GM12878 (cell line): Measurements from ENCODE around the gene ASB15. TPM values are rescaled to one million over a fixed set of nuclear protein-coding genes. Genes with fewer than 3 reads are reported as not detected.

Source experiments
- CBX5 ChIP-seq: sonication (generic); IDR thresholded peaks from 2 replicates; pipeline ENCODE4 v1.6.1; 2016; ENCODE audit warnings: low read depth, moderate library complexity, mild to moderate bottlenecking, inconsistent platforms
- CEBPZ ChIP-seq: fragments of 150-350 bp; IDR thresholded peaks from 2 replicates; pipeline ENCODE4 v1.6.1; 2016; ENCODE audit warnings: low read depth, low read length
- CHD2 ChIP-seq: IDR thresholded peaks from 2 replicates; pipeline ENCODE4 v1.6.1; 2011; ENCODE audit warnings: low read depth, low read length, improper control_type of control experiment, borderline replicate concordance
- CREM ChIP-seq: IDR thresholded peaks from 2 replicates; pipeline ENCODE4 v1.6.1; 2014; ENCODE audit warnings: antibody characterized with exemption, low read depth
- ETV6 ChIP-seq, 2 experiments: fragments of 450-650 bp in 1 of 2; IDR thresholded peaks in 1 of 2; conservative IDR thresholded peaks in 1 of 2; 2 replicates each; pipeline ENCODE4 v1.6.1; 2014; ENCODE audit warnings: antibody characterized with exemption in 1 of 2, borderline replicate concordance in 1 of 2, low read depth in 1 of 2, mild to moderate bottlenecking in 1 of 2, moderate library complexity in 1 of 2
- HDAC2 ChIP-seq: fragments of 200-600 bp; sonication (generic); IDR thresholded peaks from 2 replicates; pipeline ENCODE4 v1.6.1; 2017
- IRF3 ChIP-seq: fragments of 450-650 bp; IDR thresholded peaks from 2 replicates; pipeline ENCODE4 v1.6.1; 2014; ENCODE audit warnings: mild to moderate bottlenecking
- MTA2 ChIP-seq: fragments of 450-650 bp; IDR thresholded peaks from 2 replicates; pipeline ENCODE4 v1.6.1; 2016; ENCODE audit warnings: low read depth, mild to moderate bottlenecking, moderate library complexity
- PKNOX1 ChIP-seq: fragments of 450-650 bp; IDR thresholded peaks from 2 replicates; pipeline ENCODE4 v1.6.1; 2016; ENCODE audit warnings: mild to moderate bottlenecking
- PML ChIP-seq: IDR thresholded peaks from 2 replicates; pipeline ENCODE4 v1.6.1; 2012; ENCODE audit warnings: low read length, inconsistent platforms
- POLR2AphosphoS2 ChIP-seq: IDR thresholded peaks from 2 replicates; pipeline ENCODE4 v1.6.1; 2011; ENCODE audit warnings: low read depth, mild to moderate bottlenecking, low read length, improper control_type of control experiment, moderate library complexity
- RAD51 ChIP-seq: fragments of 450-650 bp; IDR thresholded peaks from 2 replicates; pipeline ENCODE4 v1.6.1; 2016; ENCODE audit warnings: moderate library complexity, mild to moderate bottlenecking, inconsistent platforms
- RCOR1 ChIP-seq: conservative IDR thresholded peaks from 2 replicates; pipeline ENCODE4 v1.6.1; 2012; ENCODE audit warnings: low read depth, low read length, improper control_type of control experiment
- RFX5 ChIP-seq: IDR thresholded peaks from 2 replicates; pipeline ENCODE4 v1.6.1; 2011; ENCODE audit warnings: low read depth, low read length, improper control_type of control experiment
- SMAD5 ChIP-seq: IDR thresholded peaks from 2 replicates; pipeline ENCODE4 v1.6.1; 2016; ENCODE audit warnings: antibody characterized with exemption, low read depth
- SP1 ChIP-seq: IDR thresholded peaks from one replicate; pipeline ENCODE4 v1.6.1; 2011; ENCODE audit warnings: low read depth, low read length
- SRF ChIP-seq, 2 experiments: IDR thresholded peaks; 2 replicates each; pipeline ENCODE4 v1.6.1; 2011; ENCODE audit warnings: low read depth in 2 of 2, low read length in 2 of 2, mild to moderate bottlenecking in 1 of 2, moderate library complexity in 1 of 2
- STAT3 ChIP-seq: IDR thresholded peaks from 2 replicates; pipeline ENCODE4 v1.6.1; 2011; ENCODE audit warnings: low read depth, low read length, improper control_type of control experiment
- YY1 ChIP-seq: IDR thresholded peaks from 2 replicates; pipeline ENCODE4 v1.6.1; 2011; ENCODE audit warnings: low read depth, mild to moderate bottlenecking, low read length
- ZBTB11 ChIP-seq: fragments of 450-650 bp; formaldehyde crosslinking; IDR thresholded peaks from 2 replicates; pipeline ENCODE4 v1.5.0; 2022; ENCODE audit warnings: mild to moderate bottlenecking, missing genetic modification characterization
- ZZZ3 ChIP-seq: IDR thresholded peaks from 2 replicates; pipeline ENCODE4 v1.6.1; 2011; ENCODE audit warnings: low read depth; ENCODE audit not compliant: control insufficient read depth, insufficient read length
- polyA plus RNA-seq, 11 experiments: library from polyadenylated mRNA; depleted of rRNA in 4 of 11; unstranded in 6 of 11; stranded (reverse) in 5 of 11; fragments of >200 nt; fragmentation: Nextera tagmentation in 4 of 11; fragmentation: Illumina TruSeq in 1 of 11; extraction: Ambion mirVana in 4 of 11; extraction: Trizol in 1 of 11; gene quantifications; 1 replicate in 1 of 11; 2 replicates in 10 of 11; pipeline versions ENCODE4 v1.2.1 to v1.2.3, GENCODE V29; 2011 to 2016; ENCODE audit warnings: inconsistent platforms in 2 of 11, missing spikeins in 2 of 11, low read depth in 1 of 11
- total RNA-seq, 4 experiments: library from RNA; depleted of rRNA in 3 of 4; stranded (reverse); fragments of >200 nt in 3 of 4; fragmentation: Illumina TruSeq in 1 of 4; extraction: Trizol in 1 of 4; gene quantifications; 2 replicates each; pipeline versions ENCODE4 v1.2.1 to v1.2.3, GENCODE V29; 2013 to 2021

ASB15 gene
- total and polyA plus RNA-seq, 10 of the 15 experiments (the other 5 are each of a cell fraction or from before 2014, with no cell fraction given), result not detected

- TF ChIP-seq PKNOX1 (peak; percentile 88), ETV6 (conservative IDR thresholded peaks at IDR 0.05 in 1 of 2, IDR thresholded peaks at IDR 0.05 in 1 of 2; ENCODE audit: borderline replicate concordance in 1 of 2, low read depth in 1 of 2) (no peak), CEBPZ (peak; percentile 29; the same call in 1 of the 2 replicates), STAT3 (no peak), RFX5 (no peak), RAD51 (peak; percentile 29; the same call in 1 of the 2 replicates), ZBTB11 (CRISPR knock-in tag) (no peak), PML (peak; percentile 75), CREM (peak; percentile 95), POLR2AphosphoS2 (peak; percentile 92), SP1 (peak; percentile 78), CHD2 (peak; percentile 35; the same call in 1 of the 2 replicates), SMAD5 (0 out of 2 replicates have a peak, but pooled peaks have one; percentile 69), ZZZ3 (no peak), RCOR1 (peak; percentile 56; the same call in 1 of the 2 replicates), SRF (IDR thresholded peaks at IDR 0.05; ENCODE audit: low read depth in 2 of 2, low read length in 2 of 2) (peak; percentile 81 to 97), HDAC2 (no peak), IRF3 (peak; percentile 52; the same call in 1 of the 2 replicates), YY1 (peak; percentile 98), MTA2 (0 out of 2 replicates have a peak, but pooled peaks have one; percentile 24), CBX5 (0 out of 2 replicates have a peak, but pooled peaks have one; percentile 14)
These were observed 44.0 kb upstream of the ASB15 start, which contains the start of gene NDUFA5 (continued) for GRCh38 chr7:123557398-123558288.
